Activated T-helper 1 cell treated with Interleukin-2 at 50 U/mL for 16 hours (primary cell): Measurements from ENCODE around the gene MDGA2.

Experiments used
- DNase-seq: peaks from one replicate; pipeline ENCODE4 v3.0.0-alpha.2; 2020; ENCODE audit warnings: low read depth

The MDGA2 gene

DNA sequence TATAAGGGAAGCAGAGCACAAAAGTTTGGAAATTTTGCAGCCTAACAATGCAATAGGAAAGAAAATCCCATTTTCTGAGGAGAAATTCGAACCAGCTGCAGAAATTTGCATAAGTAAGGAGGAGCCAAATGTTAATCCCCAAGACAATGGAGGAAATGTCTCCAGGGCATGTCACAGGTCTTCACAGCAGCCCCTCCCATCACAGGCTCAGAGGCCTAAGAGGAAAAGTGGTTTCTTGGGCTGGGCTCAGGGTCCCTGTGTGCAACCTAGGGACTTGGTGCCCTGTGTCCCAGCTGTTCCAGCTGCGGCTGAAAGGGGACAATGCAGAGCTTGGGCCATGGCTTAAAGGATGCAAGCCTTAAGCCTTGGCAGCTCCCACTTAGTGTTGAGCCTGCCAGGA, 190.0 kb downstream of the MDGA2 start:
- no peak for DNase-seq

DNA sequence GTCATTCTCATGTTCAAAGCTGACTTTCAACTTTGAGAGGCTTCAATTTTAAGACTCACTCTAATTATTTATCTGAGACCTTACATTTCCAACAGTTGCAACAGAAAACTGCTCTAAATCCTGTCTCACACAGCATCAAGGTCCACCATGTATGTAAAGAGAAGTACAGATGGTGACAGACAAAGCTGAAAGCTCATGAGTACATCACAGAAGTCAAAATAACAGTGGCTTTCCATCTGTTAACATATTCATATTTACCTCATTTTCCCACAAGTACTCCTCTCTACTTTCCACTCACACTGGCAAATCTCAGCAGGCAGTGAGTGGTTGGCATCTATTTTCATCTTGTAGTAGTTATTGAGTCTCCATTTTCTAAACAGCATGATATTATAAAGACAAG, 192.0 kb downstream of the MDGA2 start:
- DNase-seq, result no peak

DNA sequence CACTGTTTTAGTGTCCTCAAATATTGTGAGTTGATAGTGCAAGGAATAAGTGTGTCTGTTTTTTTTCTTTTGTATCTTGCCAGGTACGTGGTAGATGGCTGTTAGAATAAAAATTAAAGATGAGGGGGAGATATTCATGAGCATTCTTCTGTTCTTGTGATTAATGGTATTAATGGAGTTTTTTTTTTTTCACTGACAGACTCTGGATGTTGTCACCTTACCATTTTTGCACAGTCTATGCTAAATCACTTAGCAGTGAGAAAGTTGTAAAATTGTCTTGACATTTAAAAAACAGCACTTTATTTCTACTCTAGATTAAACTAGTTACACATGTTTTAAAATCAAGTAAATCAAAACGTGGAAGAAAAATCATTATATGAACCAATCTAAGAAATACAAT, 204.3 kb downstream of the MDGA2 start:
- DNase-seq, result no peak

DNA sequence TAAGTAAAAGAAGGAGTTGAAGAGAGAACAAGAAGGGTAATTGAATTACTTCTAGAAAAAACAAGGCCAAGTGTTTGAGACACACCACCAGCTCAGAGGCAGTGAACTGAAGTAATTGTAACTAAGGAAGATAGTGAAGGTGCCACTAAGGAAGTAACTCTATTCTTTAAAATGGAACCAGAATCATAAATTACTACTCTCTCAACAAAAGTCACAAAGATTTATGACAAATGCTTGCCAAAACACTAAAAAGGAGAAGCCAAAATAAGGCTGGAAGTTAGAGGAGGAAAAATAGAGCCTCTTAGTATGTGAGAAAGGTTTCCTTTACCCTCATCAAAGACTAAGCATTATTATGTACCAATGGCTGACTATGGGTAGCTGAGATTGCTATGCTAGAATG, 208.5 kb downstream of the MDGA2 start:
- DNase-seq, result no peak

DNA sequence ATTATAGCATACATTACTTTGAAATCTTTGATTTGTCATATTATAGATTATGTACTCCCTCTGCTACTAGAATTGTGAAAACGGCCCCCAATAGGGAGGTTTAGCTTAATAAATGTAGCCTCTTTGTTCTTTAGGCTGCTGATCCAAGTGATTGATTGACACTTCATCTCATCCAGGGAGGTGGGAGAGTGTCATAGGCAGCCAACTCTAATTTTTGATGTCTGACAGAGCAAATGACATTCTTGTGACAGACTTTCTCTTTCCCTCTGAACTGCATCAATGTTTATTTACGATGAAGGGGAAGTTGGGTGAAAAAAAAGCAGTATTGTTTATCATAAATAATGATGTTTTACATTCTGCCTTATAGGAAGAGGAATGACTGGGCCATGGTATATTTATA, 221.4 kb downstream of the MDGA2 start:
- no peak for DNase-seq

DNA sequence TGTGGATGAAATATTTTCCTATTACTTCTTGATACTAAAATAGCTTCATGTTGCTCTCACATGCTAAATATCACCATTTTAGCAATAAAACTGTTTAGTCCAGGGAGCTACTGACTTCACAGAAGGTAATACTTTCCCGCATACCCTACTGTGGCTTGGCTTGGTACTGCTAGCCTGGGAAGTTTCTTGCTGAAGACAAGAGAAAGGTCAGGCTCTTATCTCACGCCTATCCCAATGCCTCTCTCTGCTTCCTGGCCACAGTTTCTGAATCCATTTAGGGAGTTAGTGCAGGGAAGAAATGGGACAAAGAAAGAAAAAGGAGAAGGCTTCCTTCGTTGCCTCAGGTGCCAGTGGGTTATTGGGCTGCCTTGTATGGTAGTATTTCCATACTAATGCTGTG, 228.3 kb downstream of the MDGA2 start:
- DNase-seq, result no peak

DNA sequence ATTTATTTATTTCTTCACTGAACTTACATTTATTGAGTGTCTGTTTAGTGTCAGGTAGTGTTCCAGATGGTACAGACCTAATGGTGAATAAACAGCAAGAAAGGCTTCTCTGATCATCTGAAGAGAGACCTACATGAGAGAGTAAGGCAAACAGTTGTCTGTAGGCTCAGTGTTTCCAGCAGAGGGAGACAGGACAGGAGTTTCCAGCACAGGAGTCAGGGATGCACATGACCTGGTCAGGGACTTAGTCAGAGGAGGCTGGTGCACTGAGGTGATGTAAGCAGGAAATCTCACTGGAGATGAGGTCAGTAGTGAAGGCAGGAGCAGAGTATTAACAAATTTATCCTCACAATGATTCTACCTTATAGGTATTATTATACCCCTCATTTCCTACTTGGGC, 233.2 kb downstream of the MDGA2 start:
- no peak for DNase-seq

DNA sequence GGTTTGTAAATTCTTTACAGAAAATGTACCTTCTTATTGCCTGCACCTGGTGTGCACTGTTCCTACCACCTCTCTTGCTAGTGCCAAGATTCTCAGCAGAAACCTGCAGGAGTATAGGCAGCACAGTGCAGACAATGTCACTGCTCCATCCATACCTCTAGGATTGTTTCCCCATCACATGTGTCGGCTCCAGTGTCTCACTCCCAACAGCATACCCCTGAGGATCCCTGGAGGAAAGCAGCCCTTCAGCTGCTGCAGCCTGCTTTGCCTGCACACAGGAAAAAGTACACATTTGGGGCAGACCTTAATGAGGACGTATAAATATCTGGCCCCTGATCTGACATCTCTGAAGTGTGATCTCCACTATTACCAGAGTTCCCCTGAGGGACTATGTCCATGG, 235.5 kb downstream of the MDGA2 start:
- DNase-seq, result no peak

DNA sequence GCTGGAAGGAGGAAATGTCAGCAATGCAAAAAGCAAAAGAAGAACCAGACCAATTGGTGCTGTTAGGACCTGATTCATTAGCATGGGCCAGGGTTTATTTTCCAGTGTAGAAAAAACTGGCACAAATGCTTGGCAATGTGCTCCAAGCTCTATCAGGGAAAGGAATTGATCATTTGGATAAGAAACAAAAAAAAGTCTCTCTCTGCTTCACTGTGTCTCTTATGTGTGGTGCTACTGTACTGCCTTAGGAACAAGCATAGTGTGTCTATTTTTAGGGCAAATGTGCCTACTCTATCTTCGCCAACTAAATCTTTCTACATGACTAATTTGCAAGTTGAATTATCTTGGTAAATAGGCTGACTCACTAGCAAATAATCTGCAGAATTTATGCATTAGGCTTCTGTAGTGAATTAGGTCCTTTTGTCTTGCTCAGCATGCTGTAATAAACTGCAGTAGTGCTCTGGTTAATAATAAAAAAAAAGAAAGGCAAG, 236.7 kb downstream of the MDGA2 start:
- DNase-seq, result no peak

DNA sequence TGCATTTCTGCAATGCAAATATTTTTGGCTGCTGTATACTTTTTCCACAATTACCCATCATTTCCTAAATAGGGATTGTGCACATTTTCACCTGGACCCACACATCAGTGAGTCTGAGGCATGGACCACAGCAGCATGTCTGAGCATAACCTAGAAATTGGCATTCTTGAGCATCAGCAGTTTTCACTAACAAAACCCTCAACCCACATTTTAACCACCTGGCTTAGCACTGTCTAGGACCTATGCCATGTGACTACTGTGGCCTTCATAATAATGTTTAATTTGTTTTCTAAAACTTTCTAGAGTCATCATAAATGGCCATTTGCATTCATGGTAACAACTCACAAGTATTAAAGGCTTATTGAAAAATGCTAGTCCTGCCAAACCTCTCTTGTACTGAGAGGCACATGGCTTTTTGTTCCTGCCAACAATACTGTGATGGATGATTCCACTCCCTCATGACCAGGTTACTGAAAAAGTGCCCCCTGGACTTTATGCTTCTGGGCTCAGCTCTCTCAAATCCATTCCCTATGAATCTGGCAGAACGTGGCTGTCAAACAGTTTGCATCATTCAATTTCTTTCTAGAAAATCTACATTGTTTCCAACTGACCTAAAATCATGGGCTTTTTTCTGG, 240.0 kb downstream of the MDGA2 start:
- DNase-seq, result no peak

DNA sequence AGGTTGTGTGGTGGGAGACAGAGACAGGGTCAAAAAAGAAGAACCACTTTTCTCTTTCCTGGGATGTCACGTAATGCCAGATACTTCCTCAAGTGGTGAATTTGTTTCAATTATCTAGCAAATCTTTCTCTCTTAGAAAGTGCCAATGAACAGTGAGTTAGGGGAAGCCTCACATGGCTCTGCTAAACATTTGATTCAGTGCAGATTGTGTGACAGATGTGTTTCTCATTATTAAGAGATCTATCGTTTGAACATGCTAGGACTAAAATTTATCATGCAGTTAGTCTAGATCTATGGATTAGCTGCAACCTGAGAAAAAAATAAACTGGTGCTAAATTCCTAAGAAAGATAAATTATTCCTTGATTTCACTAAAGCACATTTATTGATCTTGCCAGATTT, 247.8 kb downstream of the MDGA2 start:
- no peak for DNase-seq

DNA sequence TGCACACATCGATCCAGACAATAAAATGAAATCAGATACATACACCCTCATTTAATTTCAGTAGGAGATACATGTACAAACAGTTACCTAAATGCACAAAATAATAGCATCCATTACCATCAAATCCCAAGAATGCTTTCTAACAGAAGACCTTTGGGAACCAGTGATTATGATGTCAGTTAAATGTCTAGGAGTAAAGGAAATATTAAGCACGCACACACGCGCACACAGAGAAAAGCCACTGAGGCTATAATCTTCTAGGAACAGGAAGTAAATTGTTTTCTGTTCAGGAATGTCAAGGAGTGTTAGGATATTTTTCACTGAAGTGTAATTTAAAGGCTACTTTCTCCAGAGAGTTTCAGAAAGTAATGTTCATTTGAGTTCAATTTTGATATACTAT, 250.1 kb downstream of the MDGA2 start:
- no peak for DNase-seq

DNA sequence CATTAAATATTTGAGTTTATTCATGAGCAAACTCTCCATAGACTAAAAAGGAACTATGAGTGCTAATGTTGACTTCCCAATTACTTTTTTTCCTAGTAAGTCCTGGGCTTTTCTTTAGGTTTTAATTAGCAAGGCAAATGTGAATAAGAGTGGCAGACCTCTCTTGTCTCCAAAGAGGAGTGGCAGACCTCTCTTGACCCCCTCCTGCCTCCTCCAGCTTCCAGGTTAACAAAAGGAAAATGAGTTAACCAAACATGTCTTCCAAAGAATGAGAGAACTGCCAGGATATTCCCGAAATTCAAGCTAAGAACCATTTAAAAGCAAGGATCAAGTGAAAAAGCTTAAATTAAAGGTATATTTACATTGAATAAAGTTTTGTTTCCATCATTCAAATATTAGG, 253.2 kb downstream of the MDGA2 start:
- DNase-seq, result no peak

DNA sequence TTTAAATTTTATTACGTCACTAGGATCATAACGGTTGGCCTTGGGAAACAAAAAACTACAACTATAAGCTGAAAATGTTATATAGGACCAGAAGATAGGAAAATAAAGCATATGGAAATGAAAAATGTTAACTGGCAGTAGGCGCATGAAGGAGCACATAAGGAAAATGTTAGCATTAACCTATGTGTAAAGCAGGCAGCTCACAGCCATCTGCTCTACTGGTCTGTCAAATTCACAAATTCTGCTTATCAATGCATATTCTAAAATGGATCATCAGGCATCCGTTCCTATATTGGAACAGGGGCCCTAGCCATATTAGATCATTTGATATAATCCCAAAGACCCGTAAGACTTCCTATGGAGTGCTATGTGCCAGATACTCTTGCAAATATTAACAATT, 263.9 kb downstream of the MDGA2 start:
- DNase-seq, result no peak

DNA sequence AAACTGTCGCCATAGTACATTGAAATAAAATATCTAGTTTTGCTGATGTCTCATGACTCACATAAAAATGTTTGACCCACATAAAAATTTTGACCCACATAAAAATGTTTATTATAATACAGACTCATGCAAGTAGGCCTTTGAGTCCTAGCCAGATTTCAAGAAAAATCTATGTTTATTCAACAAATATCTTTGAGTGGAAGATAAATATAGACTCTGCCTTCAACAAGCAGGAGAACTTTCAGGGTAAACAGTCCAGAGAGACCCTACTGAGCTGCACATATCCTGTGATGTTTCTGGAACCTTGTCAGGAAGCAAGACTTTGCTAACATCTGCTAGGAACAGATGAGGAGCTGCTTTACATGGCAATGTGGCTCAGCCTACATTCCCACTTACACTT, 283.1 kb downstream of the MDGA2 start:
- no peak for DNase-seq

DNA sequence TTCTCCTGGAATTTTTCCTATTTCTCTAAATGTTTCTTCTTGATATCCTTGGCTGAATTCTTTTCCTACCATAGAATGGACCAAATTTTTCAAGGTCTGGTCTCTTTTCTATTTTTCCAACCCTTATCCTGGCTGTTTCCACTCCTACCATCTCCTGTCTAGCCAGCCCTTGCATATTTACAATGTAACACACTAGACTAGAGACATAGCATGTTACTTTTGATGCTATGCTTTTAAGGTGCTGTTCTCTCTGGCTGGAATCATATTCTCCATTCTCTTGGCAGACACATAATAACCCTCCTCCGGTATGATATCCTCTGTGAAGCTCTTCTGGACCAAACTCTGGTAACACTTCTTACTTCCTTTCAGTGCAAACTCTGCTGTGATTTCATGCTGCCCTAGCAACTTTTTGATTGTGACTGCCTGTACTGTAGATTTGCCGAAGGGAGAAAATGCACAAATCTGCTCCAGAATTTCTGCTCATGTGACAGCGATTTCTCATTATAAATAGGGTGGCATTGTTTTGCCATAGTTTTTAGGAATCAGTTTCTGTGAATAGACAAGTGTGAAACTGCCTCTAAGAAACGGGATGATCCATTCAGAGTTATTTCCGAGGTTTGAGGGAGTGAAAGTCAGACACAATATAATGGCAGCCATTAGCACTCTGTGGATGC, 284.4 kb downstream of the MDGA2 start:
- no peak for DNase-seq

DNA sequence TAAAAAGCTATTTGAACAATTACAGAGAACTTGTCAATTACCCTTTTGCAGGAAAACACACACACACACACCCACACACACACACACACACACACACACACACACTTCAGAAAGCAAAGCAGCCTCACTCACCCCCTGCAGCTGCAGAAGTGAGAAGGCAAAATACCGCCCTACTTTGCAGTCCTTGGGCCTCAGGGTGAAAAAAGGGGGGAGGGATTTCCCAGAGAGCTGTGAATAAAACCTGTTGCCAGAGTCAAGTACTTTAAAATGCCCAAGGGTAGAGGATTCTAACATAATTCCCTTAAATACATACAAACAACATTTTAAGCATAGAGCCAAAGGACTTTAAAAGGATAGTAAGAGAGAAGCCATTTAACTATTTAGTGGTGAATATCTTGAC, 285.9 kb downstream of the MDGA2 start:
- DNase-seq, result no peak

DNA sequence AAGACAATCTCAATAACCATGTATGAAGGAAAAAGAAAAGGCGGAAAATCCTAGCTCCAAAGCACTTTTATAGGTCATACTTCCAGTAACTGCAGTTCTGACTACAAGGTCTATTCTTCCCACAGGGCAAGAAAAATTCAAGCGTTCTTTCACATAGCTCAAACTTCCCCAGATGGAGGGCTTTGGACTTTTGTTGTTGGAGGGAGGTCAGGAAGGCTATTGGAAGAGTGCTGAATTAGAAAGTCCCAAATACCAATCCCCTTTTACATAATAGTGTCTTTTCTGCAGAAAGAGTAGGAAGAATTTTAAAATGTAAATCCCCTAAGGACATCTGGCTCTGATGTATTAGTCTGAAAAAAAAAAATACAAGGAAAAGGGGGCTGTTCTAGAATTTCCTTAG, 309.4 kb downstream of the MDGA2 start:
- no peak for DNase-seq

DNA sequence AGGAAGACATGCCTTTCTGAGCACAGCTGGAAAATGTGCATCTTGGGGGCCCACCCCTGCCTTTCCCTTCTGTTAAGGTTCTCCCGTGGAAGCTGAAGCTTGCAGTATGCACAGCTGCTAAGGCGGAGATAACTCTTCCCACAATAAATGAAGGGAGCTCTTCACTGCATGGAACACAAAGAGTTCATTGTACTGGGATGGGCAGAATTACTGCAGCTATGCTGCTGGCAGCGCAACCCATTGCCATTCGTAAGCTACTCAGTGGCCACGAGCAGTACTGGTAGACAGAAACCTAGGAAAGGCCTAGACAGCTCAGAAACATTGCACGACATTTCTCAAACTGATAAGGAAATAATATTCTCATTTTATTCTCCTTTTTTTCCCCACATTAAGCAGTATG, 310.2 kb downstream of the MDGA2 start:
- DNase-seq, result no peak

DNA sequence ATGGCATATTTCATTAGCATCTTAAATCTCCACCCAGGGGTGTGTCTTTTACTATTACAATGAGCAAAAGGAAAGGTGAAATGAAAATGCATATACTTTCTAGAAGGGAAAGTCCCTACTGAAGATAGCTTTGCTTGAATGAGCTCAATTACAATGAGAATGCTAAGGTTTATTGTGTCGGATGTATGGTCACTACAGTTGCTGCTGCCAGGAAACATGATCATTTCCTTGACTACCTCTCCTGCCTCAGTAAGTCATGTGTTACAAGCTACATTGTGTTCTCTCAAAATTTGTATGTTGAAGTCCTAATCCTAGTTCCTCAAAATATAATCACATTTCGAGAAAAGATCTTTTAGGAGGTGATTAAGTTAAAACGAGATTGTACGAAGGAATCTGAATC, 322.2 kb downstream of the MDGA2 start:
- no peak for DNase-seq

DNA sequence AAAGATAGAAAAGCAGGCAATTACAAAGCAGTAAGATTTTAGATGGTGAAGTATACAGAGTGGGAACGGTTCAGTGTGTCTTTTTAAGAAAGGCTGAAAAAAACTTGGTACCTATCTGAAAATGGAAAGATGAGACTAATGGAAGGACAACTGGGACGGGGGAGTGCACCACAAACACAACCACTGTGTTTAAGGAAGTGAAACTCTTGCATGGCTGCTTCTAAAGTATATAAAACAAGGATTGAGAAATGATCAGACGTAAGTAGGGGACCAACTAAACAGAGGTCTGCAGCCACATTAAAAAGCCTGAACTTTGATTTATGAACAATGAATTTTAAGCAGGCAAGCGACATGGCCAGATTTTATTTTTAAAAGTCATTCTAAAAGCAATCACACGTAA, 328.6 kb downstream of the MDGA2 start:
- no peak for DNase-seq

DNA sequence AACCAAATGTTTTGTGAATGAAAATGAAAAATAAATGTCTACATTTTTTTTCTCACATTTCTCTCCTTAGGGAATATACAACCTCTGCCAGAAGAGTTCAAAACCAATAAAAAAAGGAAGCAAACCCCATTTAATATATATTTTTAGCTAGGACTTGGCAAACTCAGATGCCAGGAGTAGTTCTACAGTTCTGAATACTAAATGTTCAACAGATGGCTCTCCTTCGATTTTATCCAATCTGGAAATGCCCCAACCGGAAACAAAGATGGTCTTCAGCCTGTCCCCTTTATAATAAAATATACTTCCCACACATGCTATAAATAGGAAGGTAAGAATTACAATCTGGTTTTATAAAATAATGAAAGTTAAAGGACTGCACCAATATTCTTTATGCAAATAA, 330.4 kb downstream of the MDGA2 start:
- no peak for DNase-seq

DNA sequence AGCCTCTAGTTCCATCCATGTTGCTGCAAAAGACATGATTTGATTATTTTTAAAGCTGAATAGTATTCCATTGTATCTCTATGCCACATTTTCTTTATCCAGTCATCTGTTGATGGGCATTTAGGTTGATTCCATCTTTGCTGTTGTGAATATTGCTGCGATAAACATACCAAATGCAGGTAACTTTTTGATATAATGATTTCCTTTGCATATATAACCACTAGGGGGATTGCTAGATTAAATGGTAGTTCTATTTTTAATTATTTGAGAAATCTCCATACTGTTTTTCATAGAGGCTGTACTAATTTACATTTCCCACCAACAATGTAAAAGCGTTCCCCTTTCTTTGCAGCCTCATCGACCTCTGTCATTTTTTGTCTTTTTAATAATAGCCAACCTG, 342.5 kb downstream of the MDGA2 start:
- no peak for DNase-seq

DNA sequence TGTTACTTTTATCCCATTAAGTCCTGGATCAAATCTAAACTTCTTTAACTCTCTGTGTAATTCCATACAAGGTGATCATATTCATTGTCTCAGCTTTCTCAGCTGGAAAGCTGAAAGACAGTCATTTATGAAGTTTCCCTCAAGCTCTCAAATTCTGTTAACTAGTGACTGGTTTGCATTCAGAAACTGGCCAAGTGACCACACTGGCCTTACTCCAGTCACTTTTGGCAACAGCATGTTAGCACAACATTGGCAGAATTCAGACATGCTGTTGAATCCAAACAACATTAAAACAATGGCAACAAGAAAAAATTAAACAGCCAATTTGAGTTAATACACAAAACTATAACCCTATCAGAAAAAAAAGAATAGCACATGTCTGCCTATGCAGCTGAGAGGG, 343.3 kb downstream of the MDGA2 start:
- no peak for DNase-seq
